CD4-positive, alpha-beta T cell treated with Interleukin-4 for 1 hour (primary cell): ENCODE results near the gene CA14.
"Not testable (repeated sequence)": the region's sequence is repeated elsewhere in the genome, so short reads cannot be mapped to it uniquely, and the experiment has no call there.

Source experiments
- DNase-seq, 2 donors: peaks; one replicate each; pipeline ENCODE4 v3.0.0-alpha.2; 2020 to 2022

CA14 gene

DNA sequence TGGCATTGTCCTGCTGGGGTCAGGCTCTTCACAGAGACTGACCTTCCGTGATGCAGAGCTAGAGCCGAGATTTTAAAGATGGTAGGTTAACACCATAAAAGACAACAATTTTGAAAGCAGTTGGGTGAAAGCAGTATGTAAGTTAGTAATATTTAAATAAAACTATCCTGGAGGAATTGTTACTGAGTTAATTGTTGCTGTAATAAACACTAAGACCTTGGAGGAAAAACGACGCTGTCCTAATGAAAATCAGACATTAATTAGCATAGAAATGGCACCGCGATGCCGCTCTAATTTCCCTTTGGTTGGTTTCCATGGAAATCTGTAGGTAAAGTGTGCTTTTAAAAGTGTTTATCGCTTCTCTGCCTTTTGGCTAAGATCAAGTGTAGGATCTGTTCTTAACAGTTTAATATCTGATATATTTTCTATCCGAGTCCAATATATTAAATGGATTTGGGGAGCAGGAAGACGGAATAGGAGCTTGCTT is 20.9 kb upstream of the CA14 start:
- DNase-seq: no peak

- not testable (repeated sequence) for DNase-seq
Measured at GRCh38 chr1:150237176-150237575, 20.4 kb upstream of the CA14 start.

DNA sequence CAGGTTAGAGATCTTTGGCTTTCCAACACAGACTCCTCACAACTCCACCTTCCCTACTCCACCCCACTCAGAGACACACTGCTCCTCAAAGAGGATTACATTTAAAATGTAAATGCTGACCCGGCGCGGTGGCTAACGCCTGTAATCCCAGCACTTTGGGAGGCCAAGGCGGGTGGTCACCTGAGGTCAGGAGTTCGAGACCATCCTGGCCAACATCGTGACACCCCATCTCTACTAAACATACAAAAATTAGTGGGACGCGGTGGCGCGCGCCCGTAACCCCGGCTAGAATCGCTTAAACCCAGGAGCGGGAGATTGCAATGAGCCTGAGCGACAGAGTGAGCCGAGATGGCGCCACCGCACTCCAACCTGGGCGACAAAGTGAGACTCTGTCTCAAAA is 19.8 kb upstream of the CA14 start:
- DNase-seq: no peak

- DNase-seq: no peak
Measured at GRCh38 chr1:150243003-150243402, 14.6 kb upstream of the CA14 start.

DNA sequence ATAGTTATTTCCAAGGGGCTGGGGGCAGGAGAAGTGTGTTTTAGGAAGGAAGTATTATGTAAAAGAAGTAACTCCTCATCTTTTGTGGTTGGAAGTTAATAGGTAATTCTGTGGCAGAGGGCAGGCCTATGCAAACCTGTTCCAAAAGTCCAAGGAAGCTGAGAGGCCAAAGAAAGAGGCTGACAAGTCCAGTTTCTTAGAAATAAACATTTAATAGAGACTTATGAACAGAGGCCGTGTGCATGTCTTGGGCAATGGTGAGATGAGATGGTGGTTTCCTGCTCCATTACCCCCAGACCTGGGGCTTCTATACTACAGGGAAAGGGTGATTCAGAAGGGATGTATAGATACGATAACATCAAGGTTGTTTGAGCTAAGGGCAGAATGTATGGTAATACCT is 7.6 kb upstream of the CA14 start:
- DNase-seq: no peak

- DNase-seq: no peak
Measured at GRCh38 chr1:150256198-150256553, 1.4 kb upstream of the CA14 start.

DNA sequence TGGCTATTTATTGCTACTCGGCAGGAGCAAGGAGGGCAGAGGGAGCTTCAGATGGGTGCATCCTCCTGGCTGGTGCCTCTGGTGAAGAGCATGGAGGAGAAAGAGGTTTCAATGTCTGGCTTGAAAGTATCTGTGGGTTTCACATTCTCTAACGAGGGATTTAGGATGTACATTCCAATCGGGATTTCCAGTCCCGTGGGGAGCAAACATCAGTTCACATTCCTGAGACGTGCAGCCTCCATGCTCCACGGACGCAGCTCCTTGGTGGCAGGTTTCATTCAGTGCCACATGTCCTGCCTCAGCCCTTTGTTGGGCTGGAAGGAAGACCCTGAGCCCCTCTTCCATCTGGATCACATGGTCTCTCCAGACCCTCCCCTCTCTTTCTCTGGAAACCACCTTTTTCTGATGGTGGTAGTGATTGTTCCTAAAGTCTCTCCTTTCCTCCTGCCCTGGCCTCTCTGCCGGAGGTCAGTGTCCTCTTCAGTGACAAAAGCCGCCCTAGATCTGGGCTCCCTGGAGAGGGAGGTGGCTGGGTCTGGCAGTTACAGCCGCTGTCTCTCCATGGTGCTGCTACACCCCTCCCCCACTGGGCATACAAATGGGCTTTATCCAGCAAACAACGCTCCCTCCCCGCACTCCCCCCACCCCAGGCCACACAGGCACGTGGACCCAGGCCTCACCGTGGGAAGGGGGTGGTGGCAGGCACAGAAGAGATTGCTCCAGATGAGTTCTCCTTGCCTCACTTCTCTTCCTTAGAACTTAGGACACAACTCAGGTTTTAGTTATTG is 826 bp upstream of the CA14 start:
- no peak for DNase-seq

DNA sequence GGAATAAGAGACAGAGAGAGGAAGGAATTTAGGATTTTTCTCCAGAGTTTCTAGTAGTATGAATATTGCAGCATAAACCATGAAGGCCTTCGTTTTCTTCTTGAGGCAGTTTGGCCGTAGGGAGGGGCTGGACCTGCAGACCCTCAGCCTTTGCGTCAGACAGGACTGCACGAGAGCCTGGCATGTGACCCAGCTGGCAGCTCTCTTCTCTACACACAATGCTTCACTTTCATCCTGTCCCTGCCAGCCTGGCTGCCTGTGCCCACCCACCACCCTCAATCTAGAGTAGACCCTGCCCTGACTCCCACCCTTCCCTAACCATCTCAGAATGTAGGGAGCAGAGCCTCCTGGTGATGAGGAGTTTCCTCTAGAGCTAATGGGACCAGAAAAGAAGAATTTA is 1.6 kb downstream of the CA14 start:
- DNase-seq: no peak

DNA sequence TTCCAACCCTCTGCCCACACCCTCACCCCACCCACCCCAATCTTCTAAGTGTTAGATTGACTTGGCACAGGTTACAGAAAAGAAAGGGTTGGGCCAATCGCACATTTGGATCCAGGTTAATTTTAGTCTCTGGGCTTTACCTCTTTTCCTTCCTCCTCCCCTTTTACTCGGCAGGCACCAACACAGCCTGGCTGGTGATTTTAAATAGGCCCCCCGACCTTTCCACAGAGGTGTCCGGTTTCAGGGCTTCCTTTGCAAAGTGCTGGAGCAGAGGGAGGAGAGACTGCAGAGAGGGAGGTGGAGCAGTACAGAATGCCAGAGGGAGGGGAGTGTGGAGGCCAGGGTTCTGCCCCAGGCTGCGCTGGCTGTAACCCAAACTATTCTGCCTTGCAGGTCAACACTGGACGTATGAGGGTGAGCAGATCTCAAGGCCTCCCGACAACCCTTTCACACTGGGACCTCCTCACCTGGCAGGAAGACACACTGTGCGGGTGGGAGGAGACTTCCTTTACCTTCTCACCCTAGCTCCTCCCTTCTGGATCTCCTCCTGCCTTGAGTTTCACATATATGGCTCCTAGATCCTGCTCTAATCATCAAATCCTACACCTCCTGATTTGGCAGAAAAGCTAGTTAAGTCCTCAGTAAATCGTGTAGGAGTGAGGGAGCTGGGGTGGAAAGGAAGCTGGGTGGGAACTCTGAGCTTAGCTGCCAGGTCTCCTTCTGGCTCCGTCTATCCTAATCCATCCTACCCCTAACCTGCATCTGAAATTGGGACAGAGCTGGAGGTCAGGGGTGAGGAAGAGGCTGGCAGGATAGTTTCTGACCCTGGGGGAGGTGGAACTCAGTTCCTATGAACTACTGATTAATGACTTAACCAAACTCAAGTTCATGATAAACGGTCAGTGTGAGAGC is 2.4 kb downstream of the CA14 start:
- DNase-seq: no peak

GRCh38 chr1:150261367-150261766 is 3.8 kb downstream of the CA14 start:
- DNase-seq: no peak

DNA sequence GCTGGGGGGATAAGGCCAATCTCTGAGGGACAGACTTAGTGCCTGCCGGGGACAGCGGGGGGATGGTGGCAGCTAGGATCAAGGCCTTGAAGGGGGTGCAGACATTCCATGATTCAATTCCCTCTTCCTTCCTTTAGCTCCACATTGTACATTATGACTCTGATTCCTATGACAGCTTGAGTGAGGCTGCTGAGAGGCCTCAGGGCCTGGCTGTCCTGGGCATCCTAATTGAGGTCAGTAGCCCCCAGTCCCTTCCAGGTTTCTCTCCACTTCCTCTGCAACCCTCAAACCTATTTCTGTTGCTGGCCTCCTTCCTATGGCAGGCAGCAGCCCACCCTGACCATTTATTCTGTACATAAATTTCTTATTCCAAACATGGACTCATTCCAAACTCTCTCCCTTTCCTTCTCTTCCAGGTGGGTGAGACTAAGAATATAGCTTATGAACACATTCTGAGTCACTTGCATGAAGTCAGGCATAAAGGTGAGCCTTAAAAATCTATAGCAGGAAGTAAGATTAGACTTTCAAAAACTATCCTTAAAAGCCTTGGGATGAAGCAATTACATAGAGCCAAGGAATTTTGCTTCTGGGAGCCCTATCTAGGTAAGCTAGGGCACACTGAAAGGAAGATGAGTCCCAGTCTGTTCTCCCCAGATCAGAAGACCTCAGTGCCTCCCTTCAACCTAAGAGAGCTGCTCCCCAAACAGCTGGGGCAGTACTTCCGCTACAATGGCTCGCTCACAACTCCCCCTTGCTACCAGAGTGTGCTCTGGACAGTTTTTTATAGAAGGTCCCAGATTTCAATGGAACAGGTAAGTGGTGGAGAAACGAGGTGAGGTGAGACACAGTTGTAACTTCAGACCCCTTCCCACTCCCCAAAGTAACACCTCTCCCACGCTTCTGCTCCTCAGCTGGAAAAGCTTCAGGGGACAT is 5.1 kb downstream of the CA14 start:
- no peak for DNase-seq

GRCh38 chr1:150263549-150263948 is 6.0 kb downstream of the CA14 start:
- no peak for DNase-seq

GRCh38 chr1:150267896-150268295 is 10.3 kb downstream of the CA14 start:
- DNase-seq: no peak

GRCh38 chr1:150268340-150268704 is 10.7 kb downstream of the CA14 start:
- DNase-seq: peak; percentile 48 to 65

- DNase-seq: peak; percentile 94 to 95
Measured at GRCh38 chr1:150268705-150269403, 11.3 kb downstream of the CA14 start, which contains the start of gene APH1A. Gene APH1A (minus strand): TSS chr1:150269016. CDS start chr1:150268810, 206 bp downstream.

DNA sequence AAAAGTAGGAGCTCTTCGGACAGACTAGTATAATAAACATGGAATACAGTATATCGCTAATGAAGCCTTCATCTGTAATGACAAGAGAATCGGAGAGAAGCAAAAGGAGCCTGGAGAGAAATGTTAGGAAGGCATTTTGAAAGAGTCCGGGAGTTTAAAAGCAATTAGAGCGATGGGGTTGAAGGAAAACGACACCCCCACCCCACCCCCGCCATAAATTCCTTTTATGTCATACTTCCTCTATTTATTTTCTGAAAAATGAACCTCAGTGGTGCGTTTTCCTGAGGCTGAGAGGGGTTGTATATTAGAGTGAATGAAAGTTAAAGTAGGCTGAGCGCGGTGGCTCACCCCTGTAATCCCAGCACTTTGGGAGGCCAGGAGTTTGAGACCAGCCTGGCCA is 11.9 kb downstream of the CA14 start:
- DNase-seq: no peak

DNA sequence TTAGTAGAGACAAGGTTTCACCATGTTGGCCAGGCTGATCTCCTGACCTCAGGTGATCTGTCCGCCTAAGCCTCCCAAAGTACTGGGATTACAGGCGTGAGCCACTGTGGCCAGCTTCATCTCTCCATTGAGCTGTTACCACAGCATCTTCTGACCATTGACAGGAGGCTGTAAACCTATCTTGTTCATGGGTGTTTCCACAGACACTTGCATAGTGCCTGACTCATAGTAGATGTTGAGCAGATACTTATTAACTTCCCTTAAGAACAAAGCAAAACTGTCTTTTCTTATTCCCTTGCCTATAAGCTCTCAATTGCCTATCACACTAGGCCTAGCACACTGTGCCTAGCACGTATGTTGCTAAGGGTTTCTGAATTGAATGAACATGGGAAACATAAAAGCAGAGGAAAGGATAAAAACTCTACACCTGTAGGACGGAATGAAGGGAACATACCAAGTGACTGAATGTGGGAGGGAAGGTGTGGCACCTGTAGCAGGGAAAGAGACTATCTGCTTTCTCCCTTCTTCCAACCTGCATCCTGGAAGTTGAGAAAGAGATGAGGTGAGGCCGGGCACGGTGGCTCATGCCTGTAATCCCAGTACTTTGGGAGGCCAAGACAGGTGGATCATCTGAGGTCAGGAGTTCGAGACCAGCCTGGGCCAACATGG is 13.9 kb downstream of the CA14 start:
- no peak for DNase-seq

- no peak for DNase-seq
Measured at GRCh38 chr1:150273311-150273710, 15.7 kb downstream of the CA14 start.

DNA sequence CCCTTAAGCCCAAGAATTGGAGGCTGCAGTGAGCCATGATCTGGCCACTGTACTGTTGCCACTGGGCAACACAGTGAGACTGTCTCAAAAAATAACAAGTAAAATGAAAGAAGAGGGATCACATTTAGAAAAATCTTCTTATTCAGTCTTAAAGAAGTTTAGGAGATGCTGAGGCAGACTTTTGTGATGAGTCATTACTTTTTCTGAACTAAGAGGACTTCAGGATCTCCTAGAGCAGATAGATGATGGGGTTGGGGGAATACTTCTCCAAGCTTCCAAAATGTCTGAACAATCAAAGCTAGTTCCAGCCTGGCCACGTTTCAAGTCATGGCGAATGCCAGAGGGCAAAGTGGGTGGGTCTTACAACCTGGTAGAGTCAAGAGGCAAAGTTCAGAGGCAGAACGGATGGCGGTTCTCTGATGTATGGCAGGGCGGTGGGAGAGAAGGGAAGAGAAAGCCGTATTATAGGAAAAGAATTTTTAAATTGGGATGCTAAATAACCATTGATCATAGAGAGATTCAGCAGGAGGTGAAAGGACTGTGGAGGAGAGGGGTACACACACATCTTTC is 22.6 kb downstream of the CA14 start:
- no peak for DNase-seq

DNA sequence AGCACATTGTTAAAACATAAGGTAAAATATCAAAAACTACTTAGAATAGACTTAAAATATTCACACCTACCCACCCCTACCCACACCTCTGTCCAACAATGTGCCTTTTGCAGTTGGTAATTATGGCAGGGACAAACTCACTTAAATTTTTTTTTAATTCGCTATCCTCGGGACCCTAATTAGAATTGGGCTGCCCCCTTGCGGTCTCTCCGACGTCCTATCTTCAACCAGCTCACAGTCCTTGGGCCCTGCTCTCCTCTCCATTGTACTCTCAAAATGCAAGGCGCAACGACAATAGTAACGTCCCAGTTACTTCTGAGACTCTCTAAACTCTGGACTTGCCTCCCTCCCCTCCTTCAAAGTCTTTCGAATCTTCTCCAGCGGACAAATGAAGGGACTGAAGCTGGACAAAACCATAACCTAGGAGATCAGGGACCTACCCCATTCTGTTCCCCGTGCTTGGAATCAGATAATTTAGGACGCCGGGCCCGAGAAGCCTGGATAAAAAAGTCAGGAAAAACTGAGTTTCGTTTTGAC is 23.7 kb downstream of the CA14 start:
- DNase-seq: peak; percentile 70 to 78
